ENCODE measurements around the gene CADM2.

- no peak for TF ChIP-seq POLR2A (IDR thresholded peaks at IDR 0.05; ENCODE audit: low read length)
- TF ChIP-seq GATA1 (IDR thresholded peaks at IDR 0.05; ENCODE audit: low read depth, low read length): no peak
Measured at GRCh38 chr3:84961521-84962255, 2.9 kb downstream of the CADM2 start.

All from erythroblast (primary cell).